ENCODE data around the gene ESM1. TPM values are rescaled to one million over a fixed set of nuclear protein-coding genes. Genes with fewer than 3 reads are reported as not detected.

The ESM1 gene
- total RNA-seq, 4 donors from 2014 or later: not detected

GRCh38 chr5:54981928-54982327, 3.5 kb downstream of the ESM1 start:
- TF ChIP-seq, protein P1, sequence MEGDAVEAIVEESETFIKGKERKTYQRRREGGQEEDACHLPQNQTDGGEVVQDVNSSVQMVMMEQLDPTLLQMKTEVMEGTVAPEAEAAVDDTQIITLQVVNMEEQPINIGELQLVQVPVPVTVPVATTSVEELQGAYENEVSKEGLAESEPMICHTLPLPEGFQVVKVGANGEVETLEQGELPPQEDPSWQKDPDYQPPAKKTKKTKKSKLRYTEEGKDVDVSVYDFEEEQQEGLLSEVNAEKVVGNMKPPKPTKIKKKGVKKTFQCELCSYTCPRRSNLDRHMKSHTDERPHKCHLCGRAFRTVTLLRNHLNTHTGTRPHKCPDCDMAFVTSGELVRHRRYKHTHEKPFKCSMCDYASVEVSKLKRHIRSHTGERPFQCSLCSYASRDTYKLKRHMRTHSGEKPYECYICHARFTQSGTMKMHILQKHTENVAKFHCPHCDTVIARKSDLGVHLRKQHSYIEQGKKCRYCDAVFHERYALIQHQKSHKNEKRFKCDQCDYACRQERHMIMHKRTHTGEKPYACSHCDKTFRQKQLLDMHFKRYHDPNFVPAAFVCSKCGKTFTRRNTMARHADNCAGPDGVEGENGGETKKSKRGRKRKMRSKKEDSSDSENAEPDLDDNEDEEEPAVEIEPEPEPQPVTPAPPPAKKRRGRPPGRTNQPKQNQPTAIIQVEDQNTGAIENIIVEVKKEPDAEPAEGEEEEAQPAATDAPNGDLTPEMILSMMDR (IDR thresholded peaks at IDR 0.05; ENCODE audit: low read depth): no peak

DNA sequence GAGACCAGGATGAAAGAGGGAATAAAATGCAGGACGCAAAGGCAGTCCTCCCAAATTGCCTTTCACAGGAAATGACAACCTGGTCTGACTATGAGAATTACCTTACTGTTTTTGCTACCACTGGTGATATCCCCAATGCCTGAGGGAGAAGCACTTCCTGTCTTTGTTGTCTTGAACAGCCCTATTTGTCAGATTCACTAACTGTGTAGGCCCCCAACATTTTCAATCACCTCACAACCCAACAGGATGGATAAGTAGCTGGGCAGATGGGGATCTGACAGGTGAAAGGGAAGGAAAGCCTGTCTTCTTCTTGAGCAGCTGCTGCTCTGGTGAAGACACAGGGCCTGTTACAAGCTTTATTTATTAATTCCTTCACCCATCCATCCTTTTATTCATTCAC, 9.7 kb downstream of the ESM1 start:
- TF ChIP-seq, protein P1 (IDR thresholded peaks at IDR 0.05; ENCODE audit: low read depth): no peak

DNA sequence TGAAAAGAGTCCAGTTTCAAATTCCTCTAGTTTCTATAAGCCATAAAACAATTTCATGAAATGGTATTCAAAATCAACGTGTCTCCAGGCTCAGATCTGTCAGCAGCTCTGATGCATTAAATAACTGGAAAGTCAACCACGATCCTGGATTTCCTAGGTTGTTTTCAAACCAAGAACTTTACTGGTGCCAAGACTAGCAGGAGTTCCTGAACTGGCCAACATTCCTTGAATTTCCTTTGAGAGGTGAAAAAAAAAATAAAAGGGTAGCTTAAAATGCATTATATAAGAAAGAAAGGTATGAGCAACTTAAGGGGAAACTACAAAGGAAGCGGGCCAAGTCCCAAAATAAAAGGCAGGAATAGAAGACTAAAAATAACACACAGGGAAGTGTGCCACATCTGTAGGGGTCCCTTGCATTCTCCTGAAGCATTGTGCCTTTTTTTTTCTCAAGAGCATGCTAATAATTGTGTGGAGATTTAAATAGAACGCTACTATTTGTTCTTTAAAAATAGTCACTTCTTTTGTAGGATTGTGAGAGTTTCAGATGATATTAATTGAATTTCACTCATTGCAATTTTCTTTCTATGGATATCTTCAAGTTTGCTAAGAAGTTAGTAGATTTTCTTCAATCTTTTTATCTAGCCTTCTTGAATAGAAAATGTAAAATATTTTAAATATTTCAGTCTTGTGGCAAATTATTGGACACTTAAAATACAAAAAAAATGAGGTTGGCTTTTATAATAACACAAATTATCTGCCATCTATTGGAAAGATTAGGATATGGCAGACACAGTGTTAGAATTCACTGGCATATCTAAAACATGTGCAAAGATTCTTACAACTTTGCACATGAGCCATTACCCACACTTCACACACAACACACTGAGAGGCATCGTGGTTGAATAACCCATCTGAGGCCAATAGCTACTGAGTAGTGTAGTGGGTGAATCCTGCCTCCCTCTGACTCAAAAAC, 15.3 kb downstream of the ESM1 start:
- TF ChIP-seq, protein P1 (IDR thresholded peaks at IDR 0.05; ENCODE audit: low read depth): no peak

DNA sequence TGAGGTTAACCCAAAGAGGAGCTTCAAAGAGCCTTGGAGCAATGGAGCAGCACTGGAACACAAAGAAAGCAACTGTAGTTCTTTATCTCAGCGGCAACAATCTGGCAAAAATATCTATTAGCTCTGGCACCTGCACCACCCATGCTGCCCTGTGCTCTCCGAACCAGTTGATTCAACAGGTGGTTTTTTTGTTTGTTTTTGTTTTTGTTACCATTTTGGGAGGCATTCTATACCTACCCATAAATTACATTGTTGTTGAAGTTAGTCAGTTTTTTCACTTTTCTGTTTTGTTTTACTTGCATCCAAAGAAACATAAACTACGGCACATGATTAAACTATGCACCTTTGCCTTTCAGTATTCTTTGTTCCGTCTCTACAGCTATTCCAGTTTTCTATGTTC, 16.2 kb downstream of the ESM1 start:
- TF ChIP-seq, protein P1 (IDR thresholded peaks at IDR 0.05; ENCODE audit: low read depth): no peak

DNA sequence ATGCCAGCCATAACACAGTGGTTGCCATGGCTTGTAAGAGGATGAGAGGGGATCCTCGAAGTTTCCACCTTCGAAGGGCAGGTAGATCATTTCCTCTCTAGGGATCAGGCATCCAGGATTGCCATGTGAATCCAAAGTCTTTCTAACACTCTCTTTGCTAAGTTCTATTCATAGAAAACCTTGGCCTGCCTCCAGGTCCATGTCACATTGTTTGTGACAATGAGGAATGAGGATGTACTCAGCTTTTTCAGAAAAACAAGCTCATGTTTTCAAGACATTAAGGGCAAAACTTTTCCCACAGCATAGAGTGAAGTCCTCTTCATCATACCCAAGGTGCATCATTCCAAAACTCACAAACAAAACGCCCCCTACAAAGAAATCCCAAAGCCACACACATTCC, 19.6 kb downstream of the ESM1 start:
- TF ChIP-seq, protein P1 (IDR thresholded peaks at IDR 0.05; ENCODE audit: low read depth): no peak

GRCh38 chr5:54964405-54964804, 21.0 kb downstream of the ESM1 start:
- TF ChIP-seq, protein P1 (IDR thresholded peaks at IDR 0.05; ENCODE audit: low read depth): no peak

GRCh38 chr5:54959673-54960418, 25.5 kb downstream of the ESM1 start:
- TF ChIP-seq, protein P1 (IDR thresholded peaks at IDR 0.05; ENCODE audit: low read depth): no peak

Measured in subcutaneous adipose tissue (tissue), 4 donors.